Stimulated activated CD4-positive, alpha-beta T cell treated with anti-CD3 and anti-CD28 coated beads, Interleukin-2, amount 100 ng/mL, for 24 hours (primary cell): ENCODE data around the gene MYCN.
"Not testable (repeated sequence)": the region's sequence is repeated elsewhere in the genome, so short reads cannot be mapped to it uniquely, and the experiment has no call there.

Source experiments
- DNase-seq, 2 donors: peaks; one replicate each; pipeline ENCODE4 v3.0.0-alpha.2; 2020

MYCN gene

DNA sequence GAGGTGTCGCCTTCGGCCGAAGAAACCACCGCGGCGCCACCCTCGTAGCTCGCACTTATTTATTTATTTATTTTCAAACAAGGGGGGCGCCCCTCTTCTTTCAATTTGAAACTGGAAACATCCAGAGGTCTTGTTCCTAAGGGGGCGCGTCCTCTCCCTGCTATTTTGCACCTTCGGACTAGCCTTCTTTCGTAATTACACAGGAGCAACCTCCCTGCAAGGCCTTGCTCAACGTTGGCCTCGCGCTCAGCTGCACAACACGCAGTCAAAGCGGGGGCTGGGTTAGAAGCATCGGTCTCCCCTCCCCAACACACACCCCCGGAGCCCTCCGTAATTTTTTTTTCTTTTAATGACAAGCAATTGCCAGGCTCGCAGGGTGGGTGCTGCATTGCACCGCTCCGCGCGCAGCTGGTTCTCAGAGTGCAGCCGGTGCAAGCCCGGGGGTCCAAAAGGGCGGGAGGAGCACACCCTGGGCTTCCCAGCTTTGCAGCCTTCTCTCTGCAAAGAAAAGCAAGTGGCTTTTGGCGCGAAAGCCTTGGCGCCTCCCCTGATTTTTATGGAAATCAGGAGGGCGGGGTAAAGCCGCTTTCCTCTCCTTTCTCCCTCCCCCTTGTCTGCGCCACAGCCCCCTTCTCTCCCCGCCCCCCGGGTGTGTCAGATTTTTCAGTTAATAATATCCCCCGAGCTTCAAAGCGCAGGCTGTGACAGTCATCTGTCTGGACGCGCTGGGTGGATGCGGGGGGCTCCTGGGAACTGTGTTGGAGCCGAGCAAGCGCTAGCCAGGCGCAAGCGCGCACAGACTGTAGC lies at the start of gene MYCN:
Gene MYCN (plus strand): TSS at position 697 of the 807 bp plus-strand sequence. CDS start 1,515 bp downstream, outside the sequence.
- peak; percentile 39 to 49 for DNase-seq

DNA sequence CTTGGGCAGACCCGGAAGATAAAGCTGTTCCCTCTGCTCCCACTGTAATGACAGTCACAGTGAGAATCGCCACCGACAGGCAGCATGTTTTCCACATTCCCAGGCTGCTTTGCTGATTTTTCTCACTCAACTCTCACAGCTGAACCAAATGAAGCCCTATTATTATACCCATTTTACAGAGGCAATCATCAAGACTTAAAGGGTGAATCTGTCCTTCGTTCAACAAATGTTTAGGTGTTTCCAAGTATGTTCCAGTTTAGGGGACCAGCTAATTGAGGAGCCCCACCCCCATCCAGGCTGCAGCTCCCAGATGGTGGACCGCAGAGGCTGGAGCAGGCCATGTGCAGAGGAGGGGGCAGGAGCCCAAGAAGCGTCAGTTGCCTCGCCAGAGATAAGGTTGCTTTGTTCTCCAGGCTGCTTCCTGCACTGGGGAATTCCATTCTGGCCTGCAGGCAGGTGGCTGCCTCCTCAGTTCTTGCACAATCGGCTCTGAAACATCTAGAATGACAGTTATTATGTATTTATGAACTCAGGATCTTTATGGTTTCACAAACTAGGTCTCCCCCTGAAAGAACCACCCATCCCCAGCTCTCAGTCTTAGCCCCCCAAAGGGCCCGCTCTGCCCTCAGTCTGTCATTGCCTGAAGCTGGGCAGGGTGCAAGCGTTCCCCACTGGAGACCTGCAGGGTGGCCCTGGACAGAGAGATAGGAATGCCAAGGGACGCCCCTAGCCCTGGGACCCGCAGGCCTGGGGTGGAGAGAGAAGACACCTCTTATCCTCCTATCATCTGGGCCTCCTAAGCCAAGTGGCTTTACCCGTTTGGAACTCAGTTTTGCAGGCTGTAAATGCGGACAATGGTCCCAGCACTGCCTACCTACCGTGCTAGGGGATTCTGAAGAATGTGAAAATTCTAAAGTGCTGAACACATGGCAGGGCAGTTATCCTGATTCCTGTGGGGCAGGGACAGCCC lies 49.1 kb upstream of the MYCN start:
- no peak for DNase-seq

DNA sequence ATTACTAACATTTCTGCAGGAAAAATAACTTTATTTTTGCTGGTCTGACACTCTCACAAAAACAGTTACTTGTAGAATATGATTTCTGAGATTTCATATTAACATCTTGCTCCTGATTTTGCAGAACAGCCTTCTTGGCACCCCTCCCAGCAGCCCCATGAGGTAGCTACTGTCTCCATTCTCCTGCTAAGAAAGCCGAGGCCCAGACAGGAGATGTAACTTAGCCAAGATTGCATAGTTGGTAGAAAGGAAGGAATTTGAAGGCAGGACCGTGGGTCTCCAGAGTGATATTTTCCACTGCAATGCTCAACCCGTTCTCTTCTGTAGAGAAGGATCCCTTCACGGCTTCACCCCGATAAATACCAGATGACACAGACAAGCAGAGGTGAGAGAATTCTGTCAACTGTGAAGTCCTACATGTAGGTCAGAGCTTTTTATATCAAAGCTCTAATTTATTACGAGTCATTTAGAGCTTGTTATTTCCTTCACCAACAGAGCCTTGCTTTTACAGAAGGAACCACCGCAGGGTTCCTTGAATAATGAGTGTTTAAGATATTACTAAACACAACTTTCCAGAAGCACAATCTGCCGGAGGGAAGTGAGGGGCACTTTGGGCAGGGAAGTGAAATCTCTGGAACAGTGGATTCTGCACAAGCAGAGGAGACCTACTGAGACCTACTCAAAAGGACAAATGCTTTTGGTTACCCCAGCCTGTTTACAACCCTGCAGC lies 48.0 kb upstream of the MYCN start:
- DNase-seq = no peak

DNA sequence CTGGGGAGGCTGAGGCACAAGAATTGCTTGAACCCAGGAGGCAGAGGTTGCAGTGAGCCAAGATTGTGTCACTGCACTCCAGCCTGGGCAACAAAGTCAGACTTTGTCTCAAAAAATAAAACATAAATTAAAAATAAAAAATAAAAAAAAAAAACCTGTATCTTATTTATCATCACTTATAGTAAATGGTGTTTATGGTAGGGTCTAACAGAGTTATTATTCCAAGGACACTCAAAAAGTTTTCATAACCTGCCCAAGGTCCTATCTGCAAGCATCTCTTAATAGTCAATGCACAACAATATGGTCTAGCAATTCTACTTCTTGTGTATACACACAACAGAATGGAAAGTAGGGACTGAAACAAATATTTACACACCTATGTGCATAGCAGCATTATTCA lies 47.3 kb upstream of the MYCN start:
- DNase-seq = no peak

DNA sequence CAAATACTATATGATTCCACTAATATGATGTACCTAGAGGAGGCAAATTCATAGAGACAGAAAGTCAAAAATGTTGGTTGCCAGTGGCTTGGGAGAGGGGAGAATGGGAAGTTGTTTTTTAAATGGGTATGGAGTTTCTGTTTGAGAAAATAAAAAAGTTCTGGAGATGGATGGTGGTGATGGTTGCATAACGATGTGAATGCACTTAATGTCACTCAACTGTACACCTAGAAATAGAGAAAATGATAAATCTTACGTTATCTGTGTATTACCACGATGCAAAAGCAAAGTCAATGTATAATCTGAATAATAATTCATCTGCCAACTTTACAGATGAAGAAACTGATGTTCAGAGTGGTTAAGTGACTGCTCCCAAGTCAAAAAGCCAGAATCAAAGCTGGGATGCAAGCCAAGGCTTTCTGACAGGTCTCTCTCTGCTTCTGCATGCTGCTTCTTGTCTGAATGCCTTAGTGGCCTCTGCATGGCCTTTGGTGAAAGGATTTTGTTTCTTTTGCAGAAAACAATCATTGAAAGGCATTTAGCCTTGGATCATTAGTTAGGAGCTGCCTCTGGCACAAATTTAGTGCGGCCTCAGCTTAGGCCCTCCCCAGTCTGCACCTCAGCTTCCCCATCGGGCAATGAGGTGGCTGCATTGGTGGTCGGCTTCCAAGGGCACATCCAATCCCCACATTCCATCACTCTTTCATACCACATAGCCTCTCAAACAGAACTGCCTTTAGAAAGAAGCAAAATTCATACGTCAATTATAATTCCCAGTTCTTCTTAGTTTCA lies 46.5 kb upstream of the MYCN start:
- DNase-seq = no peak

DNA sequence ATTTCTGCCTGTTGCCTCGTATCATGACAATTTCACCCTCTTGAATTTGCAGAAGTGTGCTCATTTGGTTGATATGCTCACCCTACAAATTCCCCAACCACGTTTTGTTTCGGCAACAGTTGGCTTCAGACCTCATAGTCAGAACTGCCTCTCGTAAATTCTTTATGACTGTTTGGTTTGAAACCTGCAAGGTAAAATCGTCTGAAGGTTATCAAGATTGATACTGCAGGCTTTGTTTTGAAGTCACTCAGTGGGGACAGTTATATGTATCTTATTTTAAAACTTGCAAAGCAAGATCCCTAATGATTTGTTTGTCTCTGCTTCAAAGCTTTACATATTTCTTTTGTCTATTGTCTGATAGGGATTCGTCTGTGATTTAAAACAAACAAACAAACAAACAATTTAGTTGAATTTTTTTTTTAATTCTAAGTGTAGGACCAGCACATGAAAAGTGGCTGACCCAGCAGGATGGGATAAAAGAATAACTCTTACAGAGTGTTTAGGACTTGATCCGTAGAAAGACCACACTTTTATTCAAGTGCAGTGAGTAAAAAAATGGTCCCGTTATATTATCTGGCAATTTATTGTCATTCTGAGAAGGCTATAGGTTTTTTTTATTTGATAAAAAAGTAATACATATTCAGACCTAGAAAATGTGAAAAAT lies 45.7 kb upstream of the MYCN start:
- DNase-seq = no peak

DNA sequence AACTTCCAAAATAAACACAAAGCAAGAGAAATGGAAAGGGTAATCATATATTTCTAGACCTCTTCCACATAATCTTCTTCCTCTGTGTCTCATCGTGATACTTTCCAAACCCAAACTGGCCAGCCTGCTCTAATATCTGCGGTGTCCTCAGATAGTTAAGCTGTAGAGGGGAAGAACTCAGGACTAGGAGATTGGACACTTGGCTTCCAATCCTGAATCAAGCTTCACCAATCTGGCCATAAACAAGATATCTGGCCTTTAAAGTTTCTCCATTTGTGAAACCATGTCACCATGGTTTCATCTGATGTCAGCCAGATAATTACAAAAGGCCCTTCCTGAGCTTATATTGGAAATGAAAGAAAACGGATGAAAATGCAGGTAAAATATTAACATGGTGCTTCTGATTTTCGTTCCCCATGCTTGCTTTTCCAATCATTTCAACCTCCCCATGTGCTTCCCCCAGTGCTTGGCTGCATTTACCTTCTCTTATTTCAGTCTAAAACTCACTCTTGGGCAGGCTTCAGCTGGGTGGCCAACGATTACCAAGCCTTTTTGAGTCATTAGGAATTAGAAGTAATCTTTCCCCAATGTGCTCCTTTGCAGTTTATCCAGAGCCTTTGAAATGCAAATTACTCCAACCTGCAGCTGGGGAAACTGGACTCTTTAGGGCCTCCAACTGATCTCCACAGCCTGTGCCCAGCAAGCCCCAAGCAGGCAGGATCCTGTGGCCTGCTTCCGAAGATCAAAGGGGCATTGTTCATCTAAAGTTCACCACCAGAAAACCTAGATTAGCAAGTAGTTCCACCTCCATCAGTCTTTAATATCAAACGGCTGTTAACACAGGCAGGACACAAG lies 44.5 kb upstream of the MYCN start:
- DNase-seq = no peak

DNA sequence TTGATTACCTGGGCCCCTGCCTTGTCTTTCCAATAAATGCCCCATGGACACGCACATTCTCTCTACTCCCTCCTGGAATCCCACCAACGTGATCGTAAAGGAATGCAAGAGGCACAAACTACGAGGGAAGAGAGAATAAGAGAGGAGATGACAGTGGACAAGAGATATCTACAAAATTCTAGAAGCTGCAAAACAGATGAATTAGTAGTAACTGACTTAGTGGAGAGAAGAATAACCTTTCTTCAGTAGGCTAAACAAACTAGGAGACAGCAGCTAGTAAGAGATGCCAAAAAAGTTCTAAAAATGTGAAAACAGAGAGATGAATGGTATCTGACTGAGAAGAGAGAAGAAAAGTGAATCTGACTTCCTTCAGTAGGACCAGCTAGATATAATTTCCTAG lies 43.5 kb upstream of the MYCN start:
- no peak for DNase-seq

DNA sequence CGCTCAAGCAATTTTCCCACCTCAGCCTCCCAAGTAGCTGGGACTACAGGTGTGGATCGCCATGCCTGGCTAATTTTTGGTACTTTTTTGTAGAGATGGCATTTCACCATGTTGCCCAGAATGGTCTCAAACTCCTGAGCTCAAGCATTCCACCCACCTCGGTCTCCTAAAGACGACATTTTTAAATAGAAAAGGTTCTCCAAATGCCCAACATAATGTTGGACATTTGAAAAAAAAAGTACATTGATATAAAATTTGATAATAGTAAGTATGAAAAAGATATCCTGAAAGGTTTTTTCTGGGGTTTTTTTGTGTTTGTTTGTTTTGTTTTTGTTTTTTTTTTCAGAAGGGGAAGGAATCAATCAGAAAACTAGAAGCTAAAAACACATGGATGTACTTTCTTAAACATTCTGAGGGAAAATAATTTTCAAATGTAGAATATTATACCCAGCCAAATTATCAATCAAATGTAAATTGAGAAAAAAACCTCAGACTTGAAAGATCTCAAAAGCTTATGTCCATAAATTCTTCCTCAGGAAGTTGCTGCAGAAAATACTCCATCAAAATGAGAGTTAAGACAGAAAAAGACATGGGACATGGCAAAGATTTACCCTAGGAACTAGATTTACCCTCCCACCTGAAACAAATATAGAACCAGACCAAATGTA lies 42.8 kb upstream of the MYCN start:
- DNase-seq = no peak

DNA sequence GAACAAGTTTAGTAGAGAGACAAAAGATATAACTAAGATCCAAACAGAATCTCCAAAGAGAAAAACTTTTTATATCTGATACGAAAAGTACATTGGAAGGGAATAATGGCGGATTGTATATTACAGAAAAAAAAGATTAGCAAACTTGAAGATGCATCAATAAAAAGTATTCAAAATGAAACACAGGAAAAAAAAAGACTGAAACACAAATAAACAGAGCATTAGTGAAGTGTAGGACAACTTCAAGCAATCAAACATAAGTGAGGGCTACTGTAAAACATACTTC lies 41.1 kb upstream of the MYCN start:
- no peak for DNase-seq

DNA sequence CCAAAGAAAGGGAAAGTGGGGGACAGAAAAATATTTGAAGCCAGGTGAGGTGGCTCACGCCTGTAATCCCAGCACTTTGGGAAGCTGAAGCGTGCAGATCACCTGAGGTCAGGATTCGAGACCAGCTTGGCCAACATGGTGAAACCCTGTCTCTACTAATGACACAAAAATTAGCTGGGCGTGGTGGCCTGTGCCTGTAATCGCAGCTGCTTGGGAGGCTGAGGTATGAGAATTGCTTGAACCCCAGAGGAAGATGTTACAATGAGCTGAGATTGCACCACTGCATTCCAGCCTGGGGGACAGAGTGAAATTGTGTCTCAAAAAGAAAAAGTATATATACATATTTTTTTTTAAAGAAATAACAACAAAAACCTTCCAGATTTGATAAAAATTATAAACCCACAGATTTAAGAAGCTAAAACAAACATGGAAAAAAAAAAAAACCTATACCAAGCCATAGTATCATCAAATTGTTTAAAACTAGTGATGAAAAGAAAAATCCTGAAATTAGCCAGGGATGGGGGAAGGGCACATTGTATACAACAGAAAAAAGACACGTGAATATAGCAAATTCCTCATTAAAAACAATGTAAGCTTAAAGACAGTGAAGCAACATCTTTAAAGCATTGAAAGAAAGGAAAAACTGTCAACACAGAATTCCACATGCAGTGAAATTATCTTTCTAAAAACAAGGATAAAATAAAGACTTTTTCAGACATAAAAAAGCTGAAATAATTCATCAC lies 40.4 kb upstream of the MYCN start:
- DNase-seq = no peak

DNA sequence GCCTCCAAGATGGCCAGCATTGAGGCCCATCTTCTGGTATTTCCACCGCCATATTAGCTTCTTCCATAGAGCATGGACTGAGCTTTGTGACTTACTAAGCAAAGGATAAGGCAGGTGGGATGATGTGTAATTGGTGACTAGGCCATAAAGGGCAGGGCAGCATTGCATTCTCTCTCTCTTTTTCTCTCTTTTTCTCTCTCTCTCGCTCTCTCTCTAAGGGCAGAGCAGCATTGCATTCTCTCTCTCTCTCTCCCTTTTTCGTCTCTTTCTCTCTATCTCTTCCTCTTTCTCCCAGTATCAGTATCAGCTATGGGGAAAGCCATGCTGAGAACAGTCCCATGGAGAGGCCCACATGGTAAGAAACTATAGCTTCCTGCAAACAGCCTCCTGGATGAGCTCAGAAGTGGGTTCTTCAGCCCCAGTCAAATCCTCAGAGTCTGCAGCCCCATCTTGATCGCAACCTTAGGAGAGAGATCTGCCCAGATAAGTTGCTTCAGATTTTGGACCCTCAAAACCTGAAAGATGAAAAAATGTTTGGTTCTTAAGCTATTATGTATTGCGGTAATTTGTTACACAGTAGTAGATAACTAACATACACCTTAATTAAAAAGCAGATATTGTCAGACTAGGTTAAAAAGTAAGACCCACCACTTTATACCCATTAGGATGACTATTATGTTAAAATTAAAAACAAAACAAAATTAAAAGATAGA lies 39.1 kb upstream of the MYCN start:
- no peak for DNase-seq

DNA sequence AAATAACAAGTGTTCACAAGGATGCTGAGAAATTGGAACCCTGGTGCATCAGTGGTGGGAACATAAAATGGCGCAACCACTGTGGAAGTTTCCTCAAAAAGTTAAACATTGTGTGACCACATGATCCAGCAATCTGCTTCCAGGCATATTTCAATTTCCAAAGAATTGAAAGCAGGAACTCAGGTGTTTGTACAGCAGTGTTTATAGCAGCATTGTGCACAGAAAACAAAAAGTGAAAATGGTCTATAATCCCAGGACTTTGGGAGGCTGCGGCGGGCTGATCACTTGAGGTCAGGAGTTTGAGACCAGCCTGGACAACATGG lies 38.6 kb upstream of the MYCN start:
- no peak for DNase-seq

DNA sequence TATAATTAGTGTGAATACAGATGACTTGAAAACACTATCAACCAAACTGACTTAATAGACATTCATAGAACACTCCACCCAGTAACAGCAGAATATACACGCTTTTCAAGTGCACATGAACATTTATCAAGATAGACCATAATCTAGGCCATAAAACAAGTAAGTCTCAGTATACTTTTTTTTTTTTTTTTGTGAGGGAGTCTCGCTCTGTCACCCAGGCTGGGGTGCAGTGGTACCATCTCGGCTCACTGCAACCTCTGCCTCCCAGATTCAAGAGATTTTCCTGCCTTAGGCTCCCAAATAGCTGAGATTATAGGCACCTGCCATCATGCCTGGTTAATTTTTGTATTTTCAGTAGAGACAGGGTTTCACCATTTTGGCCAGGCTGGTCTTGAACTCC lies 36.4 kb upstream of the MYCN start:
- DNase-seq = not testable (repeated sequence)

DNA sequence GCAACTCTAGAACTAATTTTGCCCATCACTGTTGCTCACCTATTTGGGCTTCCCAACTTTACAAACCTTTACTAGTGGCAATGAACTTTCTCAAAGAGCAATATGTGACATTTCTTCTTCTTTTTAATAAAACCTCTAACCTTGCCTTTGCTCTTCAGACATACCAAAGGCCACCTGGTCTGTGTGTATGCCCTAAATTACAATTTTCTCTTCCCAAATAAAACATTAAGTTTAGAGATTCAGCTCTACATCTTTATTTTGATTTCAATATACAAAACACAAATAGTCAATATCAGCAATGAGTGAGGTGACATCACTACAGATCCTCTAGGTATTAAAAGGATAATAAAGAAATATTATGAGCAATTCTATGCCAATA lies 35.1 kb upstream of the MYCN start:
- DNase-seq = no peak

DNA sequence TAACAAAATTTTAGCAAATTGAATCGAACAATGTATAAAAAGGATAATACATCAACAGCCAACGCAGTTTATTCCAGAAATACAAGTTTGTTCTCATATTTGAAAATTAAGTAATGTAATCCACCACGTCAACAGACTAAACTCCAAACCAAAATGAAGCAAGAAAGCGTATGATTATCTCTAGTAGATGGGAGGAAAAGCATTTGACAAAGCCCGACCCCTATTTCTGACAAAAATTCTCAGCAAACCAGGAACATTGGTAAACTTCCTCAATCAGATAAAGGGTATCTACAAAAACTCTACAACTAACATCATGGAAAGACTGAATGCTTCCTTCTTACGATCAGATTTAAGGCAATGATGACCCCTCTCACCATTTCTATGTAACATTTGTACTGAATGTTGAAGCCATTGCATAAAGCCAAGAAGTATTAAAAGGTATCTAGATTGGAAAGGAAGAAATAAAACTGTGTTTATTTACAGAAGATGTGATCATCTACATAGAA lies 34.3 kb upstream of the MYCN start:
- DNase-seq = no peak

DNA sequence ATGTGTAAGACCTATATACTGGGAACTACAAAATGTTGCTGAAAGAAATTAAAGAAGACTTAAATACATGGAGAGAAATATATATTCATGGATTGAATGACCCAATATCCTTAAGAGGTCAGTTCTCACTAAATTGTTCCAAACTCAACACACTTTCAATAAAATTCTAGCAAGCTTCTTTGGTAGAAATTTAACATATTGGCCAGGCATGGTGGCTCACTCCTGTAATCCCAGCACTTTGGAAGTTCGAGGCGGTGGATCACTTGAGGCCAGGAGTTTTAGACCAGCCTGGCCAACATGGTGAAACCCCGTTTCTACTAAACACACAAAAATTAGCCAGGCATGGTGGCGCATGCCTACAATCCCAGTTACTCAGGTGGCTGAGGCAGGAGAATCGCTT lies 33.6 kb upstream of the MYCN start:
- no peak for DNase-seq

DNA sequence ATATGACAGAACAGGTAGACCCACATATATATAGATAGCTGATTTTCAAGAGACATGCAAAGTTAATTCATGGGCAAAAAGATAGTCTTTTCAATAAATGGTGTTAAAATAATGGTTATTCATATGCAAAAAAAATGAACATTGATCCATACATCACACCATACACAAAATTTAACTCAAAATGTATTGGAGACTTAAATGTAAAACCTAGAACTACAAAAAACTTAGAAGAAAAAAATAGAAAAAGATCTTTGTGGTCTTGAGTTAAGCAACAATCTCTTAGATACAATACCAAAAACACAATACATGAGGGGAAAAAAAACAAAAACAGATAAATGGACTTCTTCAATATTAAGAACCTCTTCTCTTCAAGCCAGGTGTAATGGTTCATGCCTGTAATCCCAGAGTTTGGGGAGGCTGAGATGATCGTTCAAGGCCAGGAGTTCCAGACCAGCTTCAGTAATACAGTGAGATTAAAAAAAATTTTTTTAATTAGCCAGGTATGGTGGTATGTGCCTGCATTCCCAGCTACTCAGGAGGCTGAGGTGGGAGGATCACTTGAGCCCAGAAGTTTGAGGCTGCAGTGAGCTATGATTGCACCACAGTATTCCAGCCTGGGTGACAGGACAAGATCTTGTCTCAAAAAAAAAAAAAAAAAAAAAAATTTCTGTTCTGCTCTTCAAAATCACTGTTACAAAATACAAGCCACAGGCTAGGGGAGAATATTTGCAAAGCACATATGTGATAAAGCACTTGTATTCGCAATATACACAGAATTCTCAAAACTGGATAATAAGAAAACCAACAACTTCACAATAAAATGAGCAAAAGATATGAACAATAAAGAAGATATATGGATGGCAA lies 32.7 kb upstream of the MYCN start:
- DNase-seq = no peak
